Smooth muscle cell of the brain vasculature (primary cell): Measurements from ENCODE around the gene UBL4B.

ENCODE experiments used
- DNase-seq: peaks from one replicate; pipeline ENCODE4 v3.0.0-alpha.2; 2012; ENCODE audit warnings: low read depth, low spot score

Gene UBL4B

GRCh38 chr1:110113551-110113950 is 1.3 kb downstream of the UBL4B start:
- no peak for DNase-seq

GRCh38 chr1:110114173-110114572 is 1.9 kb downstream of the UBL4B start:
- no peak for DNase-seq

- DNase-seq = no peak
These were observed 2.5 kb downstream of the UBL4B start for GRCh38 chr1:110114784-110115183.

- DNase-seq = no peak
These were observed 6.6 kb downstream of the UBL4B start for GRCh38 chr1:110118636-110119396.

- no peak for DNase-seq
These were observed 7.6 kb downstream of the UBL4B start for GRCh38 chr1:110119843-110120242.

- DNase-seq = no peak
These were observed 8.8 kb downstream of the UBL4B start for GRCh38 chr1:110120960-110121561.

GRCh38 chr1:110123224-110123623 is 11.0 kb downstream of the UBL4B start:
- DNase-seq = no peak

GRCh38 chr1:110125810-110126209 is 13.6 kb downstream of the UBL4B start:
- no peak for DNase-seq

GRCh38 chr1:110130113-110130591 is 17.9 kb downstream of the UBL4B start:
- no peak for DNase-seq

- no peak for DNase-seq
These were observed 18.7 kb downstream of the UBL4B start for GRCh38 chr1:110130989-110131388.

GRCh38 chr1:110132682-110133081 is 20.4 kb downstream of the UBL4B start:
- DNase-seq = no peak

GRCh38 chr1:110133436-110133835 is 21.2 kb downstream of the UBL4B start:
- no peak for DNase-seq

GRCh38 chr1:110134050-110134595 is 21.9 kb downstream of the UBL4B start:
- no peak for DNase-seq

GRCh38 chr1:110135246-110135645 is 23.0 kb downstream of the UBL4B start:
- DNase-seq = no peak

- DNase-seq = no peak
These were observed 23.4 kb downstream of the UBL4B start for GRCh38 chr1:110135666-110136065.

GRCh38 chr1:110136911-110137310 is 24.7 kb downstream of the UBL4B start:
- DNase-seq = no peak

GRCh38 chr1:110138956-110139355 is 26.7 kb downstream of the UBL4B start:
- DNase-seq = no peak

GRCh38 chr1:110144366-110144765 is 32.1 kb downstream of the UBL4B start:
- DNase-seq = no peak

GRCh38 chr1:110148961-110149360 is 36.7 kb downstream of the UBL4B start:
- DNase-seq = no peak

GRCh38 chr1:110150330-110151174 is 38.3 kb downstream of the UBL4B start, which contains the start of gene SLC6A17:
SLC6A17 (plus strand) TSS chr1:110150494; CDS start chr1:110166930, 16,436 bp downstream.
- DNase-seq = no peak

- DNase-seq = no peak
These were observed 39.0 kb downstream of the UBL4B start for GRCh38 chr1:110151175-110151669.
